ENCODE results near the gene ESYT3. TPM values are rescaled to one million over a fixed set of nuclear protein-coding genes. Genes with fewer than 3 reads are reported as not detected.

Gene ESYT3
- total RNA-seq, 6 experiments from 2014 or later: 0.05 to 0.92 (median 0.29) TPM; not detected in 1

DNA sequence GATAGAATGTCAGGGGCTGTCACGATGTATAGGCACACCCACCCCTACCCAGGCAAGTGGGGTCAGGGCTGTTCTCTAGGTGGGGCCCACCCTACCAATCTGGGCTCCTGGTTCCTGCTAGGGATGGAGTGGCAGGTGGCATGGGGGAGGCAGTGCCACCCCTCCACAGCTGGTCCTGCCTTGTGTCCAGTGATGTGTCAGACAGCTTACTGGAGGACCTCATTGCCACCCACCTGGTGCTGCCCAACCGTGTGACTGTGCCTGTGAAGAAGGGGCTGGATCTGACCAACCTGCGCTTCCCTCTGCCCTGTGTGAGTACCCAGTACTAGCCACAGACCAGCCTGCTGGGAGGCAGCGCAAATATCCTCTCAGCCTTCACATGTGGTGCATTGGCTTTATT, 27.5 kb downstream of the ESYT3 start:
- H3K27me3 ChIP-seq: no peaks in the 10 kb centered on the region
- H3K9me3 ChIP-seq: no peaks in the 10 kb centered on the region
- no peaks in the 10 kb centered on the region for H3K4me1 ChIP-seq
- no peak for TF ChIP-seq POLR2A (IDR thresholded peaks at IDR 0.05)
- intact Hi-C loops (cut with DNase I): no loop called here
- H3K27ac ChIP-seq: no peak overlapping the region
- 20% methylated on average over 1 of the region's 4 CpGs for WGBS (ENCODE audit: insufficient coverage, low coverage, low lambda C conversion rate, missing lambda C conversion rate)
- H3K4me3 ChIP-seq: no peak overlapping the region
- H3K36me3 ChIP-seq: no peaks in the 10 kb centered on the region
- ATAC-seq (no peak), DNase-seq (no peak)

DNA sequence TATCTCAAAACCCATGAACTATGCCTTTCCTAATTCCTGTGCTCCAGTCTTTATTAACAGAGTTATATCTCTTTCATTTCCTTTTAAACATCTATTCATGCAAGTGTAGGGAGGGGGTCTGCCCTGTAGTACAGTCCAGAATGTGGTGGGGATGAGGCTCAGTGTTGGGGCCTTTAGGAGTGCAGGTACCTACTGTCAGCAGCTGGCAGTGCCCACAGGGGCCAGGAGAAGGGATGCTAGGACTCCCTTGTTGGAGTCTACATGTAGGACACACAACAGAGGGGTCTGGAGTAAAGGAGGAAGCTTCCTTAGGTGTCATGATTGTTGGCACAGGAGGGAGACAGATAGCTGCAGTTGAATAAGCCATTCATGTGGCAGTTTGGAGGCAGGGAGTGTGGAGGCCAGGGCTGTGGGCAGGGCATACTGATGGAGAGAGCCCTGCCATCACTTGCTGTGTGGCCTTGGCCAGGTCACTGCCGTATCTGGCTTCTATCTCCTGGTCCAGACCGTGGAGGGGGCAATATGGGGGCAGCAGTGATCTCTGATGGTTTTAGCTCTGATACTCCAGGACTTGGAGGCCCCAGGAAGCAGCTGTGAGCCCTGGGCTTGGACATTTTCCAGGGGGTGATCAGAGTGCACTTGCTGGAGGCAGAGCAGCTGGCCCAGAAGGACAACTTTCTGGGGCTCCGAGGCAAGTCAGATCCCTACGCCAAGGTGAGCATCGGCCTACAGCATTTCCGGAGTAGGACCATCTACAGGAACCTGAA, 29.5 kb downstream of the ESYT3 start:
- H3K36me3 ChIP-seq: no peaks in the 10 kb centered on the region
- ATAC-seq (no peak), DNase-seq (no peak)
- H3K4me1 ChIP-seq: no peaks in the 10 kb centered on the region
- intact Hi-C loops (cut with DNase I): no loop called here
- H3K27me3 ChIP-seq: no peaks in the 10 kb centered on the region
- TF ChIP-seq POLR2A (IDR thresholded peaks at IDR 0.05): no peak
- TF ChIP-seq, protein P1, sequence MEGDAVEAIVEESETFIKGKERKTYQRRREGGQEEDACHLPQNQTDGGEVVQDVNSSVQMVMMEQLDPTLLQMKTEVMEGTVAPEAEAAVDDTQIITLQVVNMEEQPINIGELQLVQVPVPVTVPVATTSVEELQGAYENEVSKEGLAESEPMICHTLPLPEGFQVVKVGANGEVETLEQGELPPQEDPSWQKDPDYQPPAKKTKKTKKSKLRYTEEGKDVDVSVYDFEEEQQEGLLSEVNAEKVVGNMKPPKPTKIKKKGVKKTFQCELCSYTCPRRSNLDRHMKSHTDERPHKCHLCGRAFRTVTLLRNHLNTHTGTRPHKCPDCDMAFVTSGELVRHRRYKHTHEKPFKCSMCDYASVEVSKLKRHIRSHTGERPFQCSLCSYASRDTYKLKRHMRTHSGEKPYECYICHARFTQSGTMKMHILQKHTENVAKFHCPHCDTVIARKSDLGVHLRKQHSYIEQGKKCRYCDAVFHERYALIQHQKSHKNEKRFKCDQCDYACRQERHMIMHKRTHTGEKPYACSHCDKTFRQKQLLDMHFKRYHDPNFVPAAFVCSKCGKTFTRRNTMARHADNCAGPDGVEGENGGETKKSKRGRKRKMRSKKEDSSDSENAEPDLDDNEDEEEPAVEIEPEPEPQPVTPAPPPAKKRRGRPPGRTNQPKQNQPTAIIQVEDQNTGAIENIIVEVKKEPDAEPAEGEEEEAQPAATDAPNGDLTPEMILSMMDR (IDR thresholded peaks at IDR 0.05): no peak
- WGBS (ENCODE audit: insufficient coverage, low coverage, low lambda C conversion rate, missing lambda C conversion rate): 63% methylated on average over 2 of the region's 6 CpGs
- no peak overlapping the region for H3K4me3 ChIP-seq
- H3K27ac ChIP-seq: no peak overlapping the region
- no peaks in the 10 kb centered on the region for H3K9me3 ChIP-seq

DNA sequence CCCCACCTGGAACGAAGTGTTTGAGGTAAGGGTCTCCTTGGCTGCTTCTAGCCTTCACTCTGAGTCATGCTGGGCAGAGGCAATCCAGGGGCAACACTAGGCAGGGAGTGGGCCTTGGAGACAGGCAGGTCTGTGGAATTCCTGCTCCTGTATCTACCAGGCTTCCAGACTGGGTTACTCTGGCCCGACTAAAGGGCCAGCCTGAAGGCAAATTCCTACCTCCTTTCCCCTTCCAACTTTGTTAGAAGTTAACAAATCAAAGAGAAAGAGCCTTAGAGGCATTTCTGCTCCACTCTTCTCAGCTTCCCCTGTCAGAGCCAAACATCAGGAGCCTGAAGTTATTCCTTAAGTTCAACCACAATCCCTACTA, 30.1 kb downstream of the ESYT3 start:
- TF ChIP-seq, protein P1 (IDR thresholded peaks at IDR 0.05): no peak
- TF ChIP-seq POLR2A (IDR thresholded peaks at IDR 0.05): no peak
- no CpG with 5 or more reads among the region's 2 CpGs for WGBS (ENCODE audit: insufficient coverage, low coverage, low lambda C conversion rate, missing lambda C conversion rate)
- ATAC-seq: no peak
- DNase-seq: no peak
- H3K9me3 ChIP-seq: no peaks in the 10 kb centered on the region
- H3K27me3 ChIP-seq: no peaks in the 10 kb centered on the region
- intact Hi-C loops (cut with DNase I): no loop called here
- H3K4me1 ChIP-seq: no peaks in the 10 kb centered on the region
- no peak overlapping the region for H3K4me3 ChIP-seq
- H3K36me3 ChIP-seq: no peaks in the 10 kb centered on the region
- no peak overlapping the region for H3K27ac ChIP-seq

DNA sequence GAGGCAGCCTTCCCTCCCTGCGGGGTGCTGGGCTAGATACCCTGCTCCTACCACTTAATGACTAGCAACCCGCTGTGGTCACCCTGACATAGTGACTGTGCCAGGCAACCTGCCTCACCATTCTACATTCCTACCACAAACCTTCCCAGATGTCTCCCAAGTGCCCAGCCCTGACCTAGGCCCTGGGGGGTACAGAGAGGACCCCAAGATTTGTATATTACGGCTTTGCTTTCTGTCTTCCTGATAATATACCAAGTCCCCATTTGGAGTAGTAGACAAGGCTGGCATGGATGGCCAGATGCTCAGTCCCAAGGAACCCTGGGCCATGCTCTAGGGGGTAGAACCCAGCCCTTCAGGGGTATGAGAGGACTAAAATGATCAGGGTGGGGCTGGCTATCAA, 31.0 kb downstream of the ESYT3 start:
- H3K27me3 ChIP-seq: no peaks in the 10 kb centered on the region
- H3K27ac ChIP-seq: no peak overlapping the region
- H3K36me3 ChIP-seq: no peaks in the 10 kb centered on the region
- no peak overlapping the region for H3K4me3 ChIP-seq
- no peaks in the 10 kb centered on the region for H3K9me3 ChIP-seq
- 100% methylated on average over 1 of the region's 3 CpGs for WGBS (ENCODE audit: insufficient coverage, low coverage, low lambda C conversion rate, missing lambda C conversion rate)
- intact Hi-C loops (cut with DNase I): no loop called here
- no peak for TF ChIP-seq POLR2A (IDR thresholded peaks at IDR 0.05)
- TF ChIP-seq, protein P1 (IDR thresholded peaks at IDR 0.05): no peak
- H3K4me1 ChIP-seq: no peaks in the 10 kb centered on the region
- DNase-seq (no peak), ATAC-seq (no peak)

DNA sequence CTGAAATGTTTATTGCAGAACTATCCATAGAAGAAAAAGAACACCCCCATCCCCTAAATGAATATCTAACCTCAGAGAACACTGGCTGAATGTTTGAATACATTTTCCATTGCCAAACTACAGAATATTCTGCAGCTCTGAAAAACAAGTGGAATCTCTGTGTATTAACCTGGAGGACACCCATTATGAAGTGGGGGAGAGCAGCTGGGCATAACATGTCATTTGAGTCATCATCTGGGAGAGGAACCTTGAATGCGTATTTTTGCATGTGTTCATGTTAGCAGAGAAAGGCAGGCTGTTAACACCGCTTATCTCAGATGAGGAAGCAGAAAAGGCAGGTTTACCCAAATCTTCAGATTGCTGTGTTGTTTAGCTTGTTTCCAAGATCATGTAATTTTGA, 31.5 kb downstream of the ESYT3 start:
- Histone ChIP-seq H3K4me1 (no peaks in the 10 kb centered on the region), H3K27me3 (no peaks in the 10 kb centered on the region), H3K9me3 (no peaks in the 10 kb centered on the region), H3K4me3 (no peak overlapping the region), H3K36me3 (no peaks in the 10 kb centered on the region), H3K27ac (no peak overlapping the region)
- ATAC-seq (no peak), DNase-seq (no peak)
- 87% methylated on average over 2 of the region's 2 CpGs for WGBS (ENCODE audit: insufficient coverage, low coverage, low lambda C conversion rate, missing lambda C conversion rate)
- intact Hi-C loops (cut with DNase I): no loop called here
- TF ChIP-seq, protein P1 (IDR thresholded peaks at IDR 0.05): no peak

All from right lobe of liver (tissue), 6 donors.